Testis (tissue), 3 donors: ENCODE data around the gene ADRB2. TPM values are rescaled to one million over a fixed set of nuclear protein-coding genes. Genes with fewer than 3 reads are reported as not detected.

Experiments
- DNase-seq: peaks from one replicate; pipeline ENCODE4 v3.0.0-alpha.2; 2019
- H3K27ac ChIP-seq, 2 donors: fragments of 200-600 bp; sonication (generic); one replicate each; pipeline ENCODE4 v1.5.1; 2019
- H3K27me3 ChIP-seq: fragments of 200-600 bp; sonication (generic); one replicate; pipeline ENCODE4 v1.5.1; 2019
- H3K36me3 ChIP-seq: fragments of 200-600 bp; sonication (generic); one replicate; pipeline ENCODE4 v1.5.1; 2017; ENCODE audit warnings: low read depth; ENCODE audit errors: missing control alignments
- H3K4me1 ChIP-seq: fragments of 200-600 bp; sonication (generic); one replicate; pipeline ENCODE4 v1.5.1; 2019
- H3K4me3 ChIP-seq, 2 donors: fragments of 200-600 bp; sonication (generic); one replicate each; pipeline ENCODE4 v1.5.1; 2017 to 2019
- H3K9me3 ChIP-seq: fragments of 200-600 bp; sonication (generic); one replicate; pipeline ENCODE4 v1.5.1; 2017
- CTCF ChIP-seq, 3 experiments: fragments of 450-650 bp in 2 of 3; fragments of 200-600 bp in 1 of 3; sonication (generic) in 1 of 3; IDR thresholded peaks; one replicate each; pipeline ENCODE4 v1.5.1; 2016 to 2019; ENCODE audit warnings: antibody characterized with exemption in 3 of 3, mild to moderate bottlenecking in 2 of 3, moderate library complexity in 1 of 3
- POLR2A ChIP-seq: fragments of 450-650 bp; IDR thresholded peaks from one replicate; pipeline ENCODE4 v1.6.1; 2017; ENCODE audit warnings: antibody characterized with exemption, mild to moderate bottlenecking, moderate library complexity
- WGBS, 2 donors: methylation state at CpG; one replicate each; pipeline ENCODE4 v1.1.5; 2018; 5-methylcytosine and 5-hydroxymethylcytosine counted together
- intact Hi-C: fragments of 100-400 bp; cut with DNase I; formaldehyde crosslinking; loops from one replicate; pipeline ENCODE4 v1.15.1; 2023; ENCODE audit warnings: low total_unique reads
- polyA plus RNA-seq: library from polyadenylated mRNA; stranded (reverse); fragments of 350-450 nt; fragmentation: Illumina TruSeq; extraction: RNeasy Lipid Tissue Mini Kit (QIAGEN cat#74804); gene quantifications from one replicate; pipeline ENCODE4 v1.2.3, GENCODE V29; 2014; ENCODE audit warnings: low read depth, low replicate concordance; ENCODE audit not compliant: insufficient read depth
- total RNA-seq, 2 donors: library from RNA; depleted of rRNA; stranded (reverse); fragments of >200 nt; gene quantifications; one replicate each; pipeline ENCODE4 v1.2.3, GENCODE V29; 2016

ADRB2 gene
- total and polyA plus RNA-seq, 3 donors from 2014 or later = 0.76 to 0.93 (median 0.79) TPM

GRCh38 chr5:148785223-148785622, 41.2 kb upstream of the ADRB2 start:
- Histone ChIP-seq H3K4me1 (no peaks in the 10 kb centered on the region), H3K9me3 (no peaks in the 10 kb centered on the region), H3K27ac (no peak overlapping the region), H3K4me3 (no peak overlapping the region), H3K27me3 (no peaks in the 10 kb centered on the region), H3K36me3 (no peaks in the 10 kb centered on the region)
- TF ChIP-seq CTCF (IDR thresholded peaks at IDR 0.05) = no peak
- no peak for TF ChIP-seq POLR2A
- no peak for DNase-seq
- intact Hi-C loops = no loop called here

GRCh38 chr5:148786456-148786855, 40.0 kb upstream of the ADRB2 start:
- no peak overlapping the region for H3K4me3 ChIP-seq
- no peaks in the 10 kb centered on the region for H3K9me3 ChIP-seq
- no peak overlapping the region for H3K27ac ChIP-seq
- intact Hi-C loops = no loop called here
- no peaks in the 10 kb centered on the region for H3K27me3 ChIP-seq
- no peak for DNase-seq
- H3K4me1 ChIP-seq = no peaks in the 10 kb centered on the region
- no peaks in the 10 kb centered on the region for H3K36me3 ChIP-seq
- TF ChIP-seq CTCF (IDR thresholded peaks at IDR 0.05) (no peak), POLR2A (no peak)

GRCh38 chr5:148788636-148789035, 37.8 kb upstream of the ADRB2 start:
- Histone ChIP-seq H3K27ac (no peak overlapping the region), H3K27me3 (no peaks in the 10 kb centered on the region), H3K4me3 (no peak overlapping the region), H3K9me3 (no peaks in the 10 kb centered on the region), H3K36me3 (no peaks in the 10 kb centered on the region), H3K4me1 (no peaks in the 10 kb centered on the region)
- no peak for TF ChIP-seq CTCF (IDR thresholded peaks at IDR 0.05)
- TF ChIP-seq POLR2A = no peak
- intact Hi-C loops = no loop called here
- no peak for DNase-seq
- 90 to 93% methylated on average over 6 of the region's 6 CpGs for WGBS, 2 donors

- no peak for DNase-seq
- intact Hi-C loops = no loop called here
- no peak overlapping the region for H3K4me3 ChIP-seq
- H3K27ac ChIP-seq = no peak overlapping the region
- WGBS, 2 donors = 83% methylated on average over 8 of the region's 8 CpGs
- no peak for TF ChIP-seq POLR2A
- TF ChIP-seq CTCF (IDR thresholded peaks at IDR 0.05) = no peak
- H3K9me3 ChIP-seq = no peaks in the 10 kb centered on the region
- no peaks in the 10 kb centered on the region for H3K36me3 ChIP-seq
- H3K27me3 ChIP-seq = no peaks in the 10 kb centered on the region
- H3K4me1 ChIP-seq = no peaks in the 10 kb centered on the region
Observed at GRCh38 chr5:148790545-148791333, 35.7 kb upstream of the ADRB2 start.

GRCh38 chr5:148791334-148791667, 35.1 kb upstream of the ADRB2 start:
- intact Hi-C loops = no loop called here
- H3K27me3 ChIP-seq = no peaks in the 10 kb centered on the region
- H3K4me1 ChIP-seq = no peaks in the 10 kb centered on the region
- H3K9me3 ChIP-seq = no peaks in the 10 kb centered on the region
- DNase-seq = no peak
- no peaks in the 10 kb centered on the region for H3K36me3 ChIP-seq
- no peak overlapping the region for H3K4me3 ChIP-seq
- H3K27ac ChIP-seq = no peak overlapping the region
- TF ChIP-seq CTCF (IDR thresholded peaks at IDR 0.05) (no peak), POLR2A (no peak)
